RWPE1 (cell line): ENCODE measurements around the gene SMYD3.
"Not testable (repeated sequence)": the region's sequence is repeated elsewhere in the genome, so short reads cannot be mapped to it uniquely, and the experiment has no call there.

ENCODE experiments used
- CTCF ChIA-PET: fragments of 350-600 bp; sonication (Branson Sonifier 250); formaldehyde crosslinking; extraction: SDS; loops from one replicate; lab custom pipeline; 2021; lab: Yijun Ruan, JAX
- POLR2A ChIA-PET: fragments of 400-600 bp; formaldehyde crosslinking; extraction: SDS; loops from one replicate; lab custom pipeline; 2020; ENCODE audit warnings: antibody characterized with exemption; ENCODE audit not compliant: low non-redundant PET; lab: Yijun Ruan, JAX
- DNase-seq: peaks from one replicate; pipeline ENCODE4 v3.0.0; 2012; ENCODE audit warnings: low spot score
- H3K27ac ChIP-seq: fragments of 450-650 bp; 2 replicates; pipeline ENCODE4 v1.5.1; 2017
- TF ChIP-seq, protein P1 (sequence below): fragments of 450-650 bp; conservative IDR thresholded peaks from 2 replicates; pipeline ENCODE4 v1.5.1; 2017; ENCODE audit warnings: low read depth, mild to moderate bottlenecking

SMYD3 gene

DNA sequence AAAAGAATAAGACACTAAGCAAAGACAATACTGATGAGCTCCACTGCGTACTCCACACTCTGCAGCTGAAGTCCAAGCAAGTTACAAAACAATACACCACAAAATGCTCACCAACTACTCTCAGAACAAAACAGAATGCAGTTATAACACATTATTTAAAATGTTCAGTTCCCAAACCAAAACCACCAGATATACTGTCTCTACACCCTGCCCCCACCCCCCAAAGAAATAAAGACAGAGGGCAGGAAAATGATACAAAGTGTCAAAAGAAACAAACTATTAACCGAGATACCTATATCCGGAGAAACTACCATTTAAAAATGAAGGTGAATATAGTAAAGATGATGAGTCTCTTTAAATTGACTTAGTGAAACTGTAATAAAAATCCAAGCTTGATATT is 729.3 kb downstream of the SMYD3 start:
- H3K27ac ChIP-seq, result no peak overlapping the region
- ChIA-PET CTCF (no interaction called here), POLR2A (no interaction called here)
- DNase-seq, result no peak
- TF ChIP-seq, protein P1, sequence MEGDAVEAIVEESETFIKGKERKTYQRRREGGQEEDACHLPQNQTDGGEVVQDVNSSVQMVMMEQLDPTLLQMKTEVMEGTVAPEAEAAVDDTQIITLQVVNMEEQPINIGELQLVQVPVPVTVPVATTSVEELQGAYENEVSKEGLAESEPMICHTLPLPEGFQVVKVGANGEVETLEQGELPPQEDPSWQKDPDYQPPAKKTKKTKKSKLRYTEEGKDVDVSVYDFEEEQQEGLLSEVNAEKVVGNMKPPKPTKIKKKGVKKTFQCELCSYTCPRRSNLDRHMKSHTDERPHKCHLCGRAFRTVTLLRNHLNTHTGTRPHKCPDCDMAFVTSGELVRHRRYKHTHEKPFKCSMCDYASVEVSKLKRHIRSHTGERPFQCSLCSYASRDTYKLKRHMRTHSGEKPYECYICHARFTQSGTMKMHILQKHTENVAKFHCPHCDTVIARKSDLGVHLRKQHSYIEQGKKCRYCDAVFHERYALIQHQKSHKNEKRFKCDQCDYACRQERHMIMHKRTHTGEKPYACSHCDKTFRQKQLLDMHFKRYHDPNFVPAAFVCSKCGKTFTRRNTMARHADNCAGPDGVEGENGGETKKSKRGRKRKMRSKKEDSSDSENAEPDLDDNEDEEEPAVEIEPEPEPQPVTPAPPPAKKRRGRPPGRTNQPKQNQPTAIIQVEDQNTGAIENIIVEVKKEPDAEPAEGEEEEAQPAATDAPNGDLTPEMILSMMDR, result no peak

DNA sequence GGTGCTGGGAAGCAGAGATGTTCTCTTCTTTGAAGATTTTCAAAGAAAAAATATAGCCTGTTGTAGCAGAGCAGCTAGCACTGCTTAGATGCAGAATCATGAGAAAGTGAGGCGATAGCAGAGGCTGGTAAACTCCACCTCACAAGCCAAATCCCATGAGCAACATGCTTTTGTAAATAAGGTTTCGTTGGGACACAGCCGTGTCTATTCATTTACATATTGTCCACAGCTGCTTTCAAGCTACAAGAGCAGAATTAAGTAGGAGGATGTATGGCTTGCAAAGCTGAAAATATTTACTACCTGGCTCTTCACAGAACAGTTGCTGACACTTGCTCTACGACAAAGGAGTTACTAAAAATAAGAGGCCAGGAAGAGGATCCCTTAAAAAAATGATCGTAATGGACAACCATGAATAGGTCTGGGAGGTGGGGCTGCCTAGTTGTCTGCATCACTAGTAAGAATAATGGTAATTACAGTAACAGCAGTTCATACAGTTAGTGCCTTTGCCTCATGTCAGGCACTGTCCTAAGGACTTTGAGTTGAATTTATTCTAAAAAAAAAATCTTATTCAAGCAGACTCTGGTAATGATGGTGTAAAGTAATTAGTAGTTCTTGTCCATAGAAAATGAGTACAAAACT is 730.3 kb downstream of the SMYD3 start:
- H3K27ac ChIP-seq, result no peak overlapping the region
- DNase-seq, result no peak
- ChIA-PET POLR2A (no interaction called here), CTCF (interaction anchor here (0.7 to 1.0 kb wide), 2 partner anchors 22 to 469 kb away, joined by 3 read pairs; no protein-coding TSS in a partner anchor)
- TF ChIP-seq, protein P1, result no peak

DNA sequence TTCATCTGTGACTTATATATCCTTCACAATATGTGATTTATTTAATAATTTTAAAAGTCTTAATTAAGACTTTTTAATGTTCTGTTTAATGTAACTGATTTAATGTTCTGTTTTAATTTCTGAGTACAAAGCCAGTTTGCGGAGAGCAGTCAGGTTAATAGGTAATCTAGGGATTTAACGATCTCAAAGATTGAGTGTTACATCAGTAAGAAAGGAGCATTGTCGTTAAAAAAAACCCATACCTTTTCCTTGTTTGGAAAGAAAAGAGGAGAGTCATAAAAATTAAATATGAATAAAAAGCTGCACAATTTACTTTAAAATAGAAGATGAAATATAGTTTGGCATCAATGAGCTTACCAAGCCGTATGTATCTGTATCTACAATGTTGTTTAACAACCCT is 730.9 kb downstream of the SMYD3 start:
- ChIA-PET CTCF (interaction anchor here (0.7 to 1.0 kb wide), 2 partner anchors 22 to 470 kb away, joined by 3 read pairs; no protein-coding TSS in a partner anchor), POLR2A (no interaction called here)
- H3K27ac ChIP-seq, result no peak overlapping the region
- no peak for DNase-seq
- TF ChIP-seq, protein P1, result no peak

DNA sequence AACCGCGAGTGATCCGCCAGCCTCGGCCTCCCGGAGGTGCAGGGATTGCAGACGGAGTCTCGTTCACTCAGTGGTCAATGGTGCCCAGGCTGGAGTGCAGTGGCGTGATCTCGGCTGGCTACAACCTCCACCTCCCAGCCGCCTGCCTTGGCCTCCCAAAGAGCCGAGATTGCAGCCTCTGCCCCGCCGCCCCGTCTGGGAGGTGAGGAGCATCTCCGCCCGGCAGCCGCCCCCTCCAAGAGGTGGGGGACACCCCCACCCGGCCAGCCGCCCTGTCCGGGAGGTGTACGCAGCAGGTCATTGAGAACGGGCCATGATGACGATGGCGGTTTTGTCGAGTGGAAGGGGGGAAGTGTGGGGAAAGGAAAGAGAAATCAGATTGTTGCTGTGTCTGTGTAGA is 732.1 kb downstream of the SMYD3 start:
- DNase-seq, result not testable (repeated sequence)

DNA sequence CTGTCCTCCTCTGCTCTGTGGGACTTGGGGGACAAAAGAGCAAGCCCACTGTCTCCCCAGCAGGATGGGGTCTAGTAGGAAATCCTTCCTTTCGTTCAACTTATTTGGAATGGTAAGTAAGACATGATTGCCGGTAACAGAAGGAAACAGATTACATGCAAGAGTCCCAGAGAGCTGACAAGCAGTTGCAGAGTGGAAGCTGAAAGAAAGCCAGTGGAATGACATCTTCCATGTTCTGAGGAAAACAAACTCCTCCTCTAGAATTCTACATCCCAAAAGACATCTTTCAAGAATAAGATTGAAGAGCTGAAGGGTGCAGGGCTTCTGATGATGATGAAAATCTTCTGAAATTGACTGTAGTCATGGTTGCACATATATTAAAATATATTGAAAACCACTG is 732.9 kb downstream of the SMYD3 start:
- POLR2A ChIA-PET, result no interaction called here
- TF ChIP-seq, protein P1, result no peak
- CTCF ChIA-PET, result interaction anchor here (0.5 kb wide), 1 partner anchor 1894 kb away, joined by 4 read pairs; no protein-coding TSS in a partner anchor
- no peak for DNase-seq
- no peak overlapping the region for H3K27ac ChIP-seq

More for the DNA sequence above, 732.1 kb downstream of the SMYD3 start:
- H3K27ac ChIP-seq, POLR2A ChIA-PET: not testable (repeated sequence)
- CTCF ChIA-PET, result interaction anchor here (0.6 kb wide), 1 partner anchor 274 kb away, joined by 5 read pairs; no protein-coding TSS in a partner anchor

DNA sequence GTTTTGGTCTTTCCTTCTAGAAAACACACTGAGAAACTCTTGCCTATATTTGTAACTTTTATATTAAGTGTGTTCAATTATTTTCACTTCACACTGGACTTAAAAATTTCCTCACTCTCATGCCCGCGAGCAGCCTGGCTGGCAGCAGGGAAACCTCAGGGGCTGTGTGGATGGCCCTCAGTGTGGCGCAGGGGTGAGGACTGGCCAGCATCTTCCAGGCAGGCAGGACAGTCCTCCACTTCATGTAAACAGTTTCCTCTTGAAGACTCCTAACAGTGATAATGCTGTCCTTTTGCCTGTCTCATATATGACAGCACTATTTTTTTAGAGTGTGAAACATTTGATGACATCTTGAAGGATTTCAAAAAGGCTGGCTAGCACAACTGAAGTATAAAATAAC is 733.7 kb downstream of the SMYD3 start:
- ChIA-PET CTCF (no interaction called here), POLR2A (no interaction called here)
- no peak overlapping the region for H3K27ac ChIP-seq
- TF ChIP-seq, protein P1, result no peak
- DNase-seq, result no peak

DNA sequence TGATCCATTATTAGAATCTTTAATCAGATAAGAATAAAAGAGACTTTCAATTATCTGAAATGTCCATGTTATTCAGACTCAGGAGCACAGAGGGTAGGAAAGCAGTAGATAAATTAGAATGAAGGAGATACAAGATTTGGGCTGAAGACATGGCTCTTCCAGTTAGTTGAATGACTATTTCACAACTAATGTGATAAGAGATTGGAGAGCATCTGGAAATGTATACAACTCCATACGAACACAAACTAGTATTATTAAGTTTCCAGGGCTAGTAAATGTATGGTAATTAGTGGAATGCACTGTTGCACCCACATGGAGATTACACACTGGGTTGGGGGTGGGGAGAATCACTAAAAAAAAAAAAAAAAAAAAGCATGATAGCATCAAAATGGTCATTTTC is 734.3 kb downstream of the SMYD3 start:
- ChIA-PET POLR2A (no interaction called here), CTCF (no interaction called here)
- DNase-seq, result no peak
- no peak overlapping the region for H3K27ac ChIP-seq
- TF ChIP-seq, protein P1, result no peak
